ENCODE measurements around the gene ANO7.

The ANO7 gene

DNA sequence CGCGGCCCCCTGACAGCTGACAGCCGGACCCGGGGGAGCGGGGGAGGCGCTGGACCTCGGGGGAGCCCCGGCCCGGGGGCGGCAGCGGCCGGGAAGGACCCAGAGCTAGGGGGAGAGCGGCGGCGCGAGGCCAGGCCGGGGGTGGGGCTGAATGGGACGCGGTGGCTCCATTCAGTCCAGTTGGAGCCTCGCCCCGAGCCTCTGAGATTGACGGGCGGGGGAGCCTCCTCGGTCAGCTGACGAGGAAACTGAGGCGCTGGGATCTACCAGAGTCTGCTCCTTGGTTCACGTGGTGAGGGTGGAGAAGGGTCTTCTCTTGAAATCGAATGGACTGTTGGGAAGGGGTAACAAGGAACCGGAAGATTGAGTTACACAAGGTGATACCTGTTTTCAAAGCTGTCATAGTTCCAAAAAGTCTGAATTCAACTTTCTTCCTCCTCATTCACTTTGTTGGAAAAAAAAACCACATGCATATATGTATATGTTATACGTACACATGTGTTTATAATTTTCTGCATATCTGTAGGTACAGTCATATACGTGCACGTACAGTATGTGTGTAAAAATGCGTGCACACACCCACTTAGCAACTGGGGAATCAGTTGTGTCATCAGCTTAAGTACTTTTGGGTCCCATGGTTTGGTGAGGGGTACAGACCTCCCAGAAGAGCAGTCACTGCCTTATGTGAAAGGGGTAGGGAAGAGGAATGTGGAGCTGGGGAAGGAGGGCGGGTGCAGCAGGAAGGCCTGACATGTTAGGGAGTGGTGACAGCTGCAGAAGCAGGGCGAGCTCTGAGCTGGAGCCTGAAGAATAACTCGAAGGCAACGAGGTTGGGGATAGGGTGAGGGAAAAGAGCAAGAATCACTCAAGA, 37.6 kb upstream of the ANO7 start:
- peak overlapping the region; percentile 78 for H3K4me3 ChIP-seq (ENCODE audit: low read depth, low read length)
- TF ChIP-seq, protein P1, sequence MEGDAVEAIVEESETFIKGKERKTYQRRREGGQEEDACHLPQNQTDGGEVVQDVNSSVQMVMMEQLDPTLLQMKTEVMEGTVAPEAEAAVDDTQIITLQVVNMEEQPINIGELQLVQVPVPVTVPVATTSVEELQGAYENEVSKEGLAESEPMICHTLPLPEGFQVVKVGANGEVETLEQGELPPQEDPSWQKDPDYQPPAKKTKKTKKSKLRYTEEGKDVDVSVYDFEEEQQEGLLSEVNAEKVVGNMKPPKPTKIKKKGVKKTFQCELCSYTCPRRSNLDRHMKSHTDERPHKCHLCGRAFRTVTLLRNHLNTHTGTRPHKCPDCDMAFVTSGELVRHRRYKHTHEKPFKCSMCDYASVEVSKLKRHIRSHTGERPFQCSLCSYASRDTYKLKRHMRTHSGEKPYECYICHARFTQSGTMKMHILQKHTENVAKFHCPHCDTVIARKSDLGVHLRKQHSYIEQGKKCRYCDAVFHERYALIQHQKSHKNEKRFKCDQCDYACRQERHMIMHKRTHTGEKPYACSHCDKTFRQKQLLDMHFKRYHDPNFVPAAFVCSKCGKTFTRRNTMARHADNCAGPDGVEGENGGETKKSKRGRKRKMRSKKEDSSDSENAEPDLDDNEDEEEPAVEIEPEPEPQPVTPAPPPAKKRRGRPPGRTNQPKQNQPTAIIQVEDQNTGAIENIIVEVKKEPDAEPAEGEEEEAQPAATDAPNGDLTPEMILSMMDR (IDR thresholded peaks at IDR 0.05; ENCODE audit: low read depth, low read length) = no peak
- no peak for DNase-seq (ENCODE audit: low read depth, low spot score)
- in situ Hi-C loops (cut with HindIII; ENCODE audit: low sequenced_read_pairs) = no loop called here

DNA sequence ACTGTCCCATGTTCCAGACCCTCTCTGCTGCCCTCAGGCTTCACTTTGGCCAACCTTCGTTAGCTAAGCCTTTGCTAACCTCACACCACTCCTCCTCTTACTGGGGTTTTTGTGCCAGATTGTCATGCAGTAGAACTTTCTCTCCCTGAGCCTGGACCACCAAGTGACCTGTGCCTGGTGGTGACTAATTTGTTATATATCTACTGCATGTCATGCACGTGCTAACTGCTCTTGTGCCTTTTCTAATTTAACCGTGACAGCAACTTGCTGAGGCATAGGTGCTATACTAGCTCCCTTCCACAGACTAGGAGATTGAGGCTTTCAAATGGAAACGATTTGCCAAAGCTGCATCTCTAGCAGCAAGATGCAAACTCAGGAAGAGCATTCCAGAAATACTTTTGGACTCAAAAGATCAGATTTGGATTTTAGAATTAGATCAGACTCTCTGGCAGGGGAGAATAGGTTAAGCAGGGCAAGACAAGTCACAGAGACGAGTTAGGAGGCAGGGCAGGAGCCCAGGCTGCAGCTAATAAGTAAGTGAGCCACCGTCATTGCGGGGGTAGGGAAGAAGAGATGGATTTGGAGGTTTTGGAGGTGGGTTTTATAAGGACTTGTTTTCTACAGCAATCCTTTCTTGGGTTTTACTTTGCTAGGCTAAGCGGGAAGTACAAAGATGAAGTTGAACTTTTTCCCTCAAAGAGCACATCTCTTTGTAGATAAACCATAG, 36.4 kb upstream of the ANO7 start:
- H3K4me3 ChIP-seq (ENCODE audit: low read depth, low read length) = no peak overlapping the region
- in situ Hi-C loops (cut with HindIII; ENCODE audit: low sequenced_read_pairs) = no loop called here
- TF ChIP-seq, protein P1 (IDR thresholded peaks at IDR 0.05; ENCODE audit: low read depth, low read length) = no peak
- DNase-seq (ENCODE audit: low read depth, low spot score) = no peak

DNA sequence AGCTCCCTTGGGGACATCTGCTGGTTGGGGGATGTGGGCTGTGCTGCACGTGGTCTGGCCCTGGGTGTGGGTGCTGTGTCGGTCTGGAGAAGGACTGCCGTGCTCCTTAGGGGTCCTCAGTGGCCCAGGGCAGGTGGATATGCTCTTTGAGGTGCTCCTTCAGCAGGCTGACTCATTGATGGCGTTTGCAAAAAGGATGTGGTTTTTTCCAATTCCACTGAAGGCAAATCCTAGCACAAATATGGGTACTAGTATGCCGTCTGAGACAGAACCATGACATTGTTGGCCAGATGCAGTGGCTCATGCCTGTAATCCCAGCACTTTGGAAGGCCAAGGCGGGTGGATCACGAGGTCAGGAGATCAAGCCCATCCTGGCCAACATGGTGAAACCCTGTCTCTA, 34.9 kb upstream of the ANO7 start:
- TF ChIP-seq, protein P1 (IDR thresholded peaks at IDR 0.05; ENCODE audit: low read depth, low read length) = no peak
- no peak overlapping the region for H3K4me3 ChIP-seq (ENCODE audit: low read depth, low read length)
- in situ Hi-C loops (cut with HindIII; ENCODE audit: low sequenced_read_pairs) = no loop called here
- DNase-seq (ENCODE audit: low read depth, low spot score) = peak; percentile 42

DNA sequence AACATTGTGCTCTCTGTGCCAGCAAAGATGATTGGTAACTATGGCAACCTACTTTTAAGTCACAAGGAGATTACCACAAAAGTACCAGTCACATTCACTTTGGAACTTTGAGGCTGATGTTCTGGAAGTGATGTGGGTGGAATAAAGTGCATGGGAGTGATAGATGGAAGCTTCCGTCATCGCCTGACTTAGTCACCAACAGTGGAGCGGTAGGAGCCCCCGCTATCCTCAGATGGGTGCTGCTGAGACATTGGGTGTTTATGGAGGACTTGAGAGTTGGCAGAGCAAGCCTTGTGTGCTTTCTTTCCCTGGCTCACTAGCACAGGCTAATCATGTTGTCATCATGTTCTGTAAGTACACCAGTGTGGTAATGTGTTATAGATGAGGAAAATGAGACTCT, 33.6 kb upstream of the ANO7 start:
- TF ChIP-seq, protein P1 (IDR thresholded peaks at IDR 0.05; ENCODE audit: low read depth, low read length) = no peak
- no peak overlapping the region for H3K4me3 ChIP-seq (ENCODE audit: low read depth, low read length)
- peak; percentile 23 for DNase-seq (ENCODE audit: low read depth, low spot score)
- in situ Hi-C loops (cut with HindIII; ENCODE audit: low sequenced_read_pairs) = no loop called here

DNA sequence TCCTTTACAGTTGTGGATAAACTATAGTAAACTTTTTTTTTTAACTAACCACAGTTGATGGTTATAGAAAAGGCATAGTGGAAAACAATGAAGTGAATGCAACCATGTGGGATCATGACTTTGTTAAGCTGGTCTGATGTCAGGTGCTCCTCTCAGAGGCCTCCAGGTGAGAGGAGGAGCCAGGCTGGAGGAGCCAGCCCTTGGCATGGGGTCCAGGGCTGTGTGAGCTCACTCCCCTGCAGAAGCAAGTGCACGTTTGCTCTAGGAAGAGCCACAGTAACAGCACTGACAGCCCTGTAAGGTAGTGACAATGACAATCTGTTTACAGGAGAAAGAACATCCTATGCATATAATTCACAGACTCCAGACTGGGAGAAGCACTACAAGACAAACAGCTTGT, 32.5 kb upstream of the ANO7 start:
- in situ Hi-C loops (cut with HindIII; ENCODE audit: low sequenced_read_pairs) = no loop called here
- no peak overlapping the region for H3K4me3 ChIP-seq (ENCODE audit: low read depth, low read length)
- no peak for DNase-seq (ENCODE audit: low read depth, low spot score)
- TF ChIP-seq, protein P1 (IDR thresholded peaks at IDR 0.05; ENCODE audit: low read depth, low read length) = no peak

DNA sequence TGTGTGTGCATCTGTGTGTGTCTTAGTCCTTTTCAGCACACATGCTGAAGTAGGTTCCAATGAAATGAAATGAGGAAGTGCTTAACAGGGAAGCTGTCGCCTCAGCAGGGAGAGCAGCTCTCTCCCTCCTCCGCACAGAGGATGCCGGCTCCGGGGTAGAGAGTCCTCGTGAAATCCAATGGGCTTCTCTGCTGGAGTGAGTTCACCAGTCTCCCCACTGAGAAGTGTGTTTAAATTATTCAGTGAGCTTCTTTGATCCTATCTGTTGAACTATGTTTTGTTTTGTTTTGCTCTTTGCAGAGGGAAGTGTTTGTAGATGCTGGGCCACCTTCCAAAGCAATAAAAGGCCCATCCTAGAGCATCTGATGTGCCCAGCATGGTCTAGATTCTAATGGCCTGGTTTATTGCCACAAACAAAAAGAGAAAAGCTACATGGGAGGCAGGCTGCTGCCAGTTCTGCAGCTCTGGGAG, 31.5 kb upstream of the ANO7 start:
- in situ Hi-C loops (cut with HindIII; ENCODE audit: low sequenced_read_pairs) = no loop called here
- peak; percentile 21 for DNase-seq (ENCODE audit: low read depth, low spot score)
- H3K4me3 ChIP-seq (ENCODE audit: low read depth, low read length) = no peak overlapping the region
- TF ChIP-seq, protein P1 (IDR thresholded peaks at IDR 0.05; ENCODE audit: low read depth, low read length) = no peak

Data from astrocyte of the spinal cord (primary cell).